Left renal pelvis (tissue), 4 donors: ENCODE measurements around the gene RAP1GAP2. TPM values are rescaled to one million over a fixed set of nuclear protein-coding genes. Genes with fewer than 3 reads are reported as not detected.
"Not testable (repeated sequence)": the region's sequence is repeated elsewhere in the genome, so short reads cannot be mapped to it uniquely, and the experiment has no call there.

Experiments used
- DNase-seq, 4 donors: peaks; one replicate each; pipeline ENCODE4 v3.0.0-alpha.2; 2013; ENCODE audit warnings: low read depth in 4 of 4, low spot score in 3 of 4
- polyA plus RNA-seq, 4 donors: library from polyadenylated mRNA; unstranded; fragments of 120-200 nt; gene quantifications; one replicate each; pipeline ENCODE4 v1.2.1, GENCODE V29; 2013; ENCODE audit not compliant: insufficient read length in 4 of 4

RAP1GAP2 gene
- polyA plus RNA-seq, 4 donors: 1.7 to 28.5 (median 24.1) TPM

DNA sequence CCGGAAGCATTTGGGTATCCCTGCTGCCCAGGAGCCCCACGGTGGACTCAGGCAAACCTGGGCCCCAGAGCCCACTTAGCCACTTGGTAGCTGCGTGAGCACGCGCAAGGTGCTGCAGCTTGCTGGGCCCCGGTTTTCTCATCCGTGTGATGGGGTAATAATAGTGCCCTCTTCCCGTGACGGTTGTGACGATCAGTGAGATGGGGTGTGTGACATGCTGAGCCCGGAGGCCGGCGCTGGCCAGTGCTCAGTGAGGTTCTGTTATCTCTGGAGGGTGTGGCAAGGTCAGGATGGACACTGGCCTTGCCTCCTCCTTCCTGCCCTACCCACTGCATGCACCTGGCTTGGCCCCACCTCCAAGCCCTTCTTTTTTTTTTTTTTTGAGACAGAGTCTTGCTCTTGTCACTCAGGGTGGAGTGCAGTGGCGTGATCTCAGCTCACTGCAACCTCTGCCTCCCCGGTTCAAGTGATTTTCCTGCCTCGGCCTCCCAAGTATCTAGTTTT lies 82.6 kb downstream of the RAP1GAP2 start:
- no peak for DNase-seq

- DNase-seq: no peak
Observed at GRCh38 chr17:2880050-2880449, 83.8 kb downstream of the RAP1GAP2 start.

- no peak for DNase-seq
Observed at GRCh38 chr17:2881295-2881694, 85.1 kb downstream of the RAP1GAP2 start.

GRCh38 chr17:2883544-2884213 lies 87.4 kb downstream of the RAP1GAP2 start:
- no peak for DNase-seq

DNA sequence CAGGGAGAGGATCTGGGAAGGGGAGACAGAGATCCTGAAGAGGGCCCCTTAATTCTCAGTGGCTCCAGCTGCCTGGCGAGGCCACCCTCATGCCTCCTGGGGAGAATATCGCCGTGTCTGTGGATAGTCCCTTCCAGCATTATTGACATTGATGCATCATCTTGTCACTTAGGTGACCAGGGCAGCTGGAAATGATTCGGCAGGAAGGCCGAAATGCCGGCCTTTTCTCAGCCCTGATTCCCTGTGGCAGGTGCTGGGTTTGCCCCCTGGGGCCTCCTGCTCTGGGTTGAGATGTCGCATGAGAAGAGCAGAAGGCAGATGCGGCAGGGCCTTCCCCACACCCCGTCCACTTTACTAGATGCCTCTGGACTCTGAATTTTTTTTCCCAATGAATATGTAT lies 89.5 kb downstream of the RAP1GAP2 start:
- no peak for DNase-seq

GRCh38 chr17:2888326-2888725 lies 92.1 kb downstream of the RAP1GAP2 start:
- no peak for DNase-seq

DNA sequence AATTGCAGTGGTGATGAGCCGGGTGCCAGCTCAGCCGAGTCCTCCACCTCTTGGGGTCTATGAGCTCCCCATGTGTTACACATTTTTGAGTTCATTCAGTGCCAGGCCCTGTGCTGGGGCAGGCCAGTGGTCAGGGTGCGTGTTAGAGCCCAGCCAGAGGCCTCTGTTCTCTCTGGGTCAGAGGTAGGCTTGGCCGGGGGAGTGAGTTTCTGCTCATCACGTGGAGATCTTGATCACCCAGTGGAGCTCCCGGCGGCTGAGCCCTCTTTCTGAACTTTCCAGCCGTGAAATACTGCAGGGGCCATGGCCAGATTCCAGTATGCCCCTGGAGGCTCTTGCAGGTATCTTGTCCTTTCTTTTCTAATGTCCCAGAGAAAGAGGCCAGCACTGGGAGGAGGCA lies 93.0 kb downstream of the RAP1GAP2 start:
- DNase-seq: no peak

GRCh38 chr17:2890778-2891177 lies 94.5 kb downstream of the RAP1GAP2 start:
- DNase-seq: not testable (repeated sequence)

DNA sequence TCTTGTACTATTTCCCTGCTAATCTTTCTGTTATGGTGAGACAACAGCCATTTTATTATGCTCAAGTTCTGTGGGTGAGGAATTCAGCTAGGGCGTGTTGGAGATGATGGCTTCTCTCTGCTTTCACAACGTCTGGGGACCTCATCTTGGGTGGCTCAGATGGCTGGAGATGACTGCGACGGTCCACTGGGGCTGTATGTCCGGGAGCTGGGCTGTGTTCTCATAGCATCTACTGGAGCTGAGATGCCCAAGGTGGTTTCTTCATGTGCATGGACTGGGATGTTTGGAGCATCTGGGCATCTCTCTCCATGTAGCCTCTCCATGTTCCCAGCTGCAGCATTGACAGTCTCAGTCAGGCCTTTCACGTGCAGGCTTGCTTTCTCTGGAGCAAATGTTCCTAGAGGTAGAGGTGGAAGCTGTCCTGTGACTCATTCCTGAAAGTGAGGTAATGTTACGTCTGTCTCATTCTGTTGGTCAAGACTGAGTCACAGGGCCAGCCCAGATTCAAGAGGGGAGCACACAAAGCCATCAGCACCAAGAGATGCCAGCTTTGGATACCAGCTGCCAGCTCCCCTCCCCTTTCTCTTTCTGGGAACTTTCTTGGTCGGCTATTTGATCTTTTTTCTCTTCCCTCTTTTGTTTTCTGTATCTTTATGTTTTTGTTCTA lies 96.2 kb downstream of the RAP1GAP2 start:
- no peak for DNase-seq

DNA sequence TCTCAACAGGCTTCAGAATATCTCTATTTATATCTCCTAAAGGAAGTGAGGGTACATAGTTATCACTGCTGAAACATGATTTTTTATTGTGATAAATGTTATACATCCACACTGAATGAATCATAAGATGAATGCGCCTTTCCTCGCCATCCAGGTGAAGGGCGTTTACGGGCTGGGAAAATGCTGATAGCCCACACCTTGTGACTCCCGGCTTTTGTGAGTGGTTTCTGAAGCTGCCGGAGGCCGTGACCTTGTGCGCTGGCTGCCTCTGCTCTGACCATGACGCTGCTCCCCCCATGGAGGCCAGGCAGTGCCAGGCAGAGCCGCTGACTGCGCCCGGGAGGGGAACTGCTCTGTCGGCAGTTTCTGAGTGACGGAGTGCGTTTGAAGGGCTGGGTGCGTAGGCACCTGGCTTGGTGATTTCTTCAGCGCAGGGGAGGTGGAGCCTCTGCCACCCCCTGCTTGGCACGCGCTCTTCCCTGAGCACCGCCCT lies 97.2 kb downstream of the RAP1GAP2 start:
- DNase-seq: no peak

DNA sequence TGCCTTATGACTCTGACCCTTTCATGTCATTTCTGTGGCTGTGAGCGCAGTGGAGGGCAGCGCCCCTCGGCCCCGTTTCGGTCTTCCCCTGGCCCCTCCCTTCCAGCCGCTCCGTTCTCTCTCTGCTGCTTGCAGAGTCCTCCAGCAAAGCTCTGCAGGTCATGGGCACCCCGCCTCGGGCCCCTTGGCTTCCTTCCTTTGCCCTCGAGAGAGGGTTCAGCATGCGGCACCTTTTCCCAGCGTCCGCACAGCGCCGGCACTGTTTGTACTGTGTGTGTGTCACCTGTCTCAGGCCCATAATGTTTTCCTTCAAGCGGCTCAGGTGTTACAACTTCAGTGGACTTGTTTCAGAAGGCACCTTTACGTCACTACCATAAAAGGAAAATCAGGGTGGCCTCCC lies 98.5 kb downstream of the RAP1GAP2 start:
- no peak for DNase-seq

- no peak for DNase-seq
Observed at GRCh38 chr17:2897605-2898004, 101.4 kb downstream of the RAP1GAP2 start.

- no peak for DNase-seq
Observed at GRCh38 chr17:2898255-2898926, 102.2 kb downstream of the RAP1GAP2 start.

DNA sequence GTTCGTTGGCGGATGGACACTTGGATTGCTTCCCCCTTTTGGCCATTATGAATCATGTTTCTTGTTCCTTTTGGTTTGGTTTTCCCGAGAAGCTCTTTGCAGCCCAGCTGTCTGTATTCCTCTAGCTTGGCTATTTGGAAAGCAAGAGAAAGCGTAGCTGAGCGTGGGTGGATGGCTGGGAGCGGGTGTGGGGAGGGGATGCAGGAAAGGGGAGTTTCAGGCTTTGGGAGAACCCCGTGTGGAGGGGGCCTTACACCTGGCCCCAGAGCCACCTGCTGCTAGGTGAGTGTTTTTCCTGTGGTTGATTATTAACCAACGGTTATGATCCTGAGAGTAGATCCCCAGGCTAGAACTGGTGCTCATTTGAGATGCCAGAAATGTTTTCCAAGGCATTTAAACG lies 103.7 kb downstream of the RAP1GAP2 start:
- DNase-seq: peak in 2 of 4 donors; percentile 21 to 45

GRCh38 chr17:2900842-2901241 lies 104.6 kb downstream of the RAP1GAP2 start:
- DNase-seq: no peak

DNA sequence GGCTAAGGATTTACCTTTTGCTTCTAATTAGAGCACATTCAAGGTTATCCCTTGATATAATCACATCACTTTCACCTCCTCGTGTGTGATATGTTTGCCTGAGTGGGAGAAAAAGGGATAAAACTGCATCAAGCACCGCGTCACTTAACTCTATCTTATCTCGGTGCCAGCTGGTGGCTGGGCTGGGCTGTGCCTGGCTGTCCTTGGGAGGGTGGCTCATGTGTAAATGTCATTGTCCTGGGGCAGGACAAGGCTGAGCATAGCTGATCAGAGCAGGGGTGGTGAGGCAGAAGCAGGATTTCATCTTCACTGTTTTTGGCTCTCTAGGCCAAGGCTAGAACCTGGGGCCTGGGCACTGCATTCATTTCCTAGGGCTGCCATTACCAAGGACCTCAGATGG lies 105.3 kb downstream of the RAP1GAP2 start:
- no peak for DNase-seq

- no peak for DNase-seq
Observed at GRCh38 chr17:2902546-2902945, 106.3 kb downstream of the RAP1GAP2 start.

- no peak for DNase-seq
Observed at GRCh38 chr17:2903193-2903974, 107.1 kb downstream of the RAP1GAP2 start.

- DNase-seq: peak in 3 of 4 donors; percentile 31 to 61 (median 50)
Observed at GRCh38 chr17:2904135-2904534, 107.9 kb downstream of the RAP1GAP2 start.

DNA sequence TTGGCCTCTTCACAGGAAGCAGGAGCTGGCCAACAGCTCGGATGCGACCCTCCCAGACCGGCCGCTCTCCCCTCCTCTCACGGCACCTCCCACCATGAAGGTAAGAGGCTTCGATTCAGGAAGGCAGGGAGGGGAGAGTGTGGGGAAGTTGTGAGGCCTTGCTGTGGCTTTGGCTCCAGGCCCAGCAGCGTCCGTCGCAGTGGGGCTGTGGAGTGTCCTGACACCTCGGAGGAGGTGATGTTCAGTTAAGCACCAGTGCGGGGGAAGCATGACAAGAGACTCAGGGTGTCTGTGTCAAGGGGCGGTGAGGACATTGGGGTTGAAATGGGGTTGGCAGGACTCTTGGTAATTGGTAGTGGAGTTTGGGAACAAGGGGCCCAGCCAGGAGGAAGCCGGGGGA lies 109.0 kb downstream of the RAP1GAP2 start:
- DNase-seq: no peak
